ENCODE measurements around the gene SMCO2.

The SMCO2 gene

GRCh38 chr12:27446436-27446835 lies at the start of gene SMCO2:
TSS of gene SMCO2 (plus strand) at chr12:27446736. CDS start at chr12:27470632, 23,896 bp downstream.
- Histone ChIP-seq H3F3A (ENCODE audit: insufficient read depth, low read length) (no peaks in the 10 kb centered on the region), H3K27ac (ENCODE audit: low read length) (no peak within 1 kb of the TSS), H3K9me3 (replicated peaks; ENCODE audit: insufficient read depth, low read length) (no peaks in the 10 kb centered on the region), H3K9me2 (replicated peaks; ENCODE audit: insufficient read depth, low read length) (no peaks in the 10 kb centered on the region), H3K79me2 (ENCODE audit: low read length) (no peaks in the 10 kb centered on the region), H4K20me1 (ENCODE audit: insufficient read depth, low read length) (no peaks in the 10 kb centered on the region), H3K9ac (ENCODE audit: low read length) (no peak within 1 kb of the TSS), H3K27me3 (replicated peaks; ENCODE audit: insufficient read depth, low read length) (no peaks in the 10 kb centered on the region), H3K4me3 (ENCODE audit: low read length) (no peak within 1 kb of the TSS), H2AFZ (ENCODE audit: low read length) (no peak within 1 kb of the TSS), H3K4me2 (ENCODE audit: low read depth, low read length) (no peak within 1 kb of the TSS), H3K4me1 (ENCODE audit: low read length) (no peaks in the 10 kb centered on the region), H3K36me3 (replicated peaks; ENCODE audit: insufficient read depth, low read length) (no peaks in the 10 kb centered on the region)
- no peak for DNase-seq
- TF ChIP-seq CTCF (IDR thresholded peaks at IDR 0.05; ENCODE audit: low read length) (no peak), EZH2 (optimal IDR thresholded peaks at IDR 0.05; ENCODE audit: low read depth, low read length) (no peak)

- TF ChIP-seq EZH2 (optimal IDR thresholded peaks at IDR 0.05; ENCODE audit: low read depth, low read length), result no peak
- no peak for TF ChIP-seq CTCF (IDR thresholded peaks at IDR 0.05; ENCODE audit: low read length)
- TF ChIP-seq EZH2phosphoT487 (IDR thresholded peaks at IDR 0.05; ENCODE audit: low read length), result no peak
- no peaks in the 10 kb centered on the region for H3K27me3 ChIP-seq (replicated peaks; ENCODE audit: insufficient read depth, low read length)
These were observed 48.1 kb upstream of the SMCO2 start for GRCh38 chr12:27398466-27398865.

GRCh38 chr12:27399074-27399473 lies 47.5 kb upstream of the SMCO2 start:
- no peaks in the 10 kb centered on the region for H3K9me3 ChIP-seq (replicated peaks; ENCODE audit: insufficient read depth, low read length)
- no peaks in the 10 kb centered on the region for H3F3A ChIP-seq (ENCODE audit: insufficient read depth, low read length)
- DNase-seq, result no peak
- no peak overlapping the region for H2AFZ ChIP-seq (ENCODE audit: low read length)
- H3K27ac ChIP-seq (ENCODE audit: low read length), result no peak overlapping the region
- TF ChIP-seq EZH2phosphoT487 (IDR thresholded peaks at IDR 0.05; ENCODE audit: low read length) (no peak), EZH2 (optimal IDR thresholded peaks at IDR 0.05; ENCODE audit: low read depth, low read length) (no peak)
- H3K9ac ChIP-seq (ENCODE audit: low read length), result no peak overlapping the region
- no peaks in the 10 kb centered on the region for H3K79me2 ChIP-seq (ENCODE audit: low read length)
- no peaks in the 10 kb centered on the region for H3K36me3 ChIP-seq (replicated peaks; ENCODE audit: insufficient read depth, low read length)
- H3K27me3 ChIP-seq (replicated peaks; ENCODE audit: insufficient read depth, low read length), result no peaks in the 10 kb centered on the region
- H3K4me1 ChIP-seq (ENCODE audit: low read length), result no peaks in the 10 kb centered on the region
- no peak overlapping the region for H3K4me2 ChIP-seq (ENCODE audit: low read depth, low read length)
- no peaks in the 10 kb centered on the region for H4K20me1 ChIP-seq (ENCODE audit: insufficient read depth, low read length)
- H3K9me2 ChIP-seq (replicated peaks; ENCODE audit: insufficient read depth, low read length), result no peaks in the 10 kb centered on the region
- no peak overlapping the region for H3K4me3 ChIP-seq (ENCODE audit: low read length)

More at GRCh38 chr12:27398466-27398865, 48.1 kb upstream of the SMCO2 start:
- Histone ChIP-seq H3K27ac (ENCODE audit: low read length) (no peak overlapping the region), H3K36me3 (replicated peaks; ENCODE audit: insufficient read depth, low read length) (no peaks in the 10 kb centered on the region), H2AFZ (ENCODE audit: low read length) (no peak overlapping the region), H3K4me1 (ENCODE audit: low read length) (no peaks in the 10 kb centered on the region), H3K9me2 (replicated peaks; ENCODE audit: insufficient read depth, low read length) (no peaks in the 10 kb centered on the region), H3K9ac (ENCODE audit: low read length) (no peak overlapping the region), H3K9me3 (replicated peaks; ENCODE audit: insufficient read depth, low read length) (no peaks in the 10 kb centered on the region), H3K4me2 (ENCODE audit: low read depth, low read length) (no peak overlapping the region), H3F3A (ENCODE audit: insufficient read depth, low read length) (no peaks in the 10 kb centered on the region), H3K4me3 (ENCODE audit: low read length) (no peak overlapping the region), H3K79me2 (ENCODE audit: low read length) (no peaks in the 10 kb centered on the region), H4K20me1 (ENCODE audit: insufficient read depth, low read length) (no peaks in the 10 kb centered on the region)
- DNase-seq, result no peak

GRCh38 chr12:27400856-27401354 lies 45.6 kb upstream of the SMCO2 start:
- TF ChIP-seq EZH2phosphoT487 (IDR thresholded peaks at IDR 0.05; ENCODE audit: low read length), result no peak
- no peak for TF ChIP-seq EZH2 (optimal IDR thresholded peaks at IDR 0.05; ENCODE audit: low read depth, low read length)
- no peak for TF ChIP-seq CTCF (IDR thresholded peaks at IDR 0.05; ENCODE audit: low read length)
- no peak for DNase-seq
- H3K9me2 ChIP-seq (replicated peaks; ENCODE audit: insufficient read depth, low read length), result no peaks in the 10 kb centered on the region

More at GRCh38 chr12:27400856-27401354, 45.6 kb upstream of the SMCO2 start:
- no peaks in the 10 kb centered on the region for H3K36me3 ChIP-seq (replicated peaks; ENCODE audit: insufficient read depth, low read length)
- no peak overlapping the region for H3K4me2 ChIP-seq (ENCODE audit: low read depth, low read length)
- H3K4me1 ChIP-seq (ENCODE audit: low read length), result no peaks in the 10 kb centered on the region
- H2AFZ ChIP-seq (ENCODE audit: low read length), result no peak overlapping the region
- H3K9ac ChIP-seq (ENCODE audit: low read length), result no peak overlapping the region
- H3K9me3 ChIP-seq (replicated peaks; ENCODE audit: insufficient read depth, low read length), result no peaks in the 10 kb centered on the region
- H3F3A ChIP-seq (ENCODE audit: insufficient read depth, low read length), result no peaks in the 10 kb centered on the region
- H3K79me2 ChIP-seq (ENCODE audit: low read length), result no peaks in the 10 kb centered on the region
- H3K4me3 ChIP-seq (ENCODE audit: low read length), result no peak overlapping the region
- H3K27me3 ChIP-seq (replicated peaks; ENCODE audit: insufficient read depth, low read length), result no peaks in the 10 kb centered on the region
- H4K20me1 ChIP-seq (ENCODE audit: insufficient read depth, low read length), result no peaks in the 10 kb centered on the region
- no peak overlapping the region for H3K27ac ChIP-seq (ENCODE audit: low read length)

Data from MM.1S (cell line).